ENCODE results near the gene SCART1. TPM values are rescaled to one million over a fixed set of nuclear protein-coding genes. Genes with fewer than 3 reads are reported as not detected.

SCART1 gene
- total RNA-seq, 1 donor from 2014 or later = 1.4 TPM

GRCh38 chr10:133415752-133416151 is 38.0 kb upstream of the SCART1 start:
- peak overlapping the region; percentile 28 for H3K4me3 Mint-ChIP-seq
- peaks cover 4% of the 10 kb centered on the region for H3K27me3 Mint-ChIP-seq (ENCODE audit: low read depth)
- H3K9me3 Mint-ChIP-seq = peaks cover 19% of the 10 kb centered on the region
- no peak for TF ChIP-seq CTCF (conservative IDR thresholded peaks at IDR 0.05)
- H3K4me1 Mint-ChIP-seq = no peaks in the 10 kb centered on the region
- peaks cover 50% of the 10 kb centered on the region for H3K36me3 Mint-ChIP-seq (ENCODE audit: low read depth)
- DNase-seq (ENCODE audit: low read depth, low spot score) = no peak
- H3K27ac Mint-ChIP-seq (ENCODE audit: unreplicated experiment) = no peak overlapping the region

GRCh38 chr10:133418289-133418993 is 35.3 kb upstream of the SCART1 start:
- H3K27me3 Mint-ChIP-seq (ENCODE audit: low read depth) = peaks cover 24% of the 10 kb centered on the region

DNA sequence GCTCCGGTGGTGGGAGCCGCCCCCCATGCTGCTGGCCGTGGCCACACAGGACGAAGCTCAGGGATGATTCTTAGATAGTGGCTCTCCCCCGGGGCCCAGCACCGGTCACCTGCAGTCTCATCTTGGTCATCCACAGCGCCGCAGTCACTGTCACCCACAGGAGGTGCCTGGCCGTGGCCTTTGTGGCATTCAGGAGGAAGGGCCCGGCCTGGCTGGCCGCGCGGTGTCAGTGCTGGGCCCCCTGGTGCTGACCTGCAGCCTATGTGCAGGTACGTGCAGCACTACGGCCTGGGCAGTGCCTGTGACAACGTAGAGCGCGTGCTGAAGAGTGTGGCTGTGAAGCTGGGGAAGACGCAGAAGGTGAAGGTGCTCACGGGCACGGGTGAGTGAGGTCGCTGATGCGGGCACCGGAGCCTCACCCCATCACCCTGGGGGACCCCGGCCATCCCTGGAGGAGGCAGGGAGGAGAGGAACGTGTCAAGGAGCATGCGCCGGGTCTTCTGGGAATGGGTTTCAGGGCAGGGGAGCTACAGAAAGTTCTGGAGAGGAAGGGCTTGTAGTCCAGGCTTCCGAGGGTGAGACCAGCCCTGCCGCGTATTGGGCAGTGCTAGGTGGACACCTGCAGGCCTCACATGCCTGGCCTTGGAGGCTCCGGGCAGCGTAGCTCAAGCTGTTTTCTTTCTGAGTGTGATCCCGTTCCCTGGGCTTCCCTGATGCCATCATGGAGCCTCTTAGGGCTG is 34.4 kb upstream of the SCART1 start:
- H3K4me3 Mint-ChIP-seq = peak overlapping the region; percentile 23
- H3K9me3 Mint-ChIP-seq = peaks cover 6% of the 10 kb centered on the region
- H3K36me3 Mint-ChIP-seq (ENCODE audit: low read depth) = peaks cover 21% of the 10 kb centered on the region
- no peak for DNase-seq (ENCODE audit: low read depth, low spot score)
- H3K27me3 Mint-ChIP-seq (ENCODE audit: low read depth) = peaks cover 27% of the 10 kb centered on the region
- no peaks in the 10 kb centered on the region for H3K4me1 Mint-ChIP-seq
- TF ChIP-seq CTCF (conservative IDR thresholded peaks at IDR 0.05) = no peak
- no peak overlapping the region for H3K27ac Mint-ChIP-seq (ENCODE audit: unreplicated experiment)

More at GRCh38 chr10:133418289-133418993, 35.3 kb upstream of the SCART1 start:
- H3K27ac Mint-ChIP-seq (ENCODE audit: unreplicated experiment) = no peak overlapping the region
- H3K4me3 Mint-ChIP-seq = no peak overlapping the region
- no peaks in the 10 kb centered on the region for H3K4me1 Mint-ChIP-seq
- DNase-seq (ENCODE audit: low read depth, low spot score) = no peak
- TF ChIP-seq CTCF (conservative IDR thresholded peaks at IDR 0.05) = no peak
- H3K36me3 Mint-ChIP-seq (ENCODE audit: low read depth) = peaks cover 24% of the 10 kb centered on the region
- H3K9me3 Mint-ChIP-seq = peaks cover 7% of the 10 kb centered on the region

- Mint-ChIP-seq H3K9me3 (peaks cover 6% of the 10 kb centered on the region), H3K27me3 (ENCODE audit: low read depth) (peaks cover 27% of the 10 kb centered on the region), H3K4me1 (no peaks in the 10 kb centered on the region), H3K27ac (ENCODE audit: unreplicated experiment) (no peak overlapping the region), H3K4me3 (no peak overlapping the region), H3K36me3 (ENCODE audit: low read depth) (peaks cover 17% of the 10 kb centered on the region)
- no peak for DNase-seq (ENCODE audit: low read depth, low spot score)
- no peak for TF ChIP-seq CTCF (conservative IDR thresholded peaks at IDR 0.05)
These were observed 33.7 kb upstream of the SCART1 start for GRCh38 chr10:133420028-133420427.

- H3K4me3 Mint-ChIP-seq = peak overlapping the region; percentile 23
- peaks cover under 1% of the 10 kb centered on the region for H3K9me3 Mint-ChIP-seq
- no peak for DNase-seq (ENCODE audit: low read depth, low spot score)
- peaks cover 12% of the 10 kb centered on the region for H3K36me3 Mint-ChIP-seq (ENCODE audit: low read depth)
- H3K4me1 Mint-ChIP-seq = no peaks in the 10 kb centered on the region
- H3K27me3 Mint-ChIP-seq (ENCODE audit: low read depth) = peaks cover 27% of the 10 kb centered on the region
- H3K27ac Mint-ChIP-seq (ENCODE audit: unreplicated experiment) = no peak overlapping the region
- no peak for TF ChIP-seq CTCF (conservative IDR thresholded peaks at IDR 0.05)
These were observed 33.2 kb upstream of the SCART1 start for GRCh38 chr10:133420579-133420978.

All from neural crest cell (in vitro differentiated cells).